ENCODE results near the gene WSCD2.

DNA sequence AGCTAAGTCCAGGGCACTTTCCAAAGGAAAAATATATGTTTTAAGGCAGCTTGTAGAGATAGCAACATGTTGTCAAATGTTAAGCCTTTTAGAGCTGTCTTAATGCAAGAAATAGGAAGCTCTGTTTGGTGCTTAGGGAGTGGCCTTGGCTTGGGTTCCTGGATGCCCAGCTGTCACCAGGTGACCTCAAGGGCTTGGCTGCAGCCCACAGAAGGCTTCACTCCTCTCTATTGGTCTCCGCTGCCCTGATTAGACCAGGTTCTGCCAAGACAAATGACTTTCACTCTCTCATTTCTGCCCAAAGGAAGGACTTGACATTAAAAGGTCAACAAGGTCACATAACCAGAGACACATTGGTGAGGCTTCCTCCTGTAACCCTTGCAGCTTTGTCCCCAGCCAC is 76.8 kb downstream of the WSCD2 start:
- no peak for TF ChIP-seq EP300 (IDR thresholded peaks at IDR 0.05)
- no peak for TF ChIP-seq CTCF (IDR thresholded peaks at IDR 0.05)
- TF ChIP-seq POLR2AphosphoS5 (IDR thresholded peaks at IDR 0.05), result no peak
- no peak for TF ChIP-seq POLR2A (IDR thresholded peaks at IDR 0.05)
